Measurements from ENCODE around the gene RHEB.

- no peak for TF ChIP-seq CTCF (IDR thresholded peaks at IDR 0.05; ENCODE audit: poor library complexity)
- no peak for TF ChIP-seq EZH2phosphoT487 (IDR thresholded peaks at IDR 0.05; ENCODE audit: low read depth, severe bottlenecking, unreplicated experiment)
- TF ChIP-seq EZH2 (IDR thresholded peaks at IDR 0.05; ENCODE audit: borderline replicate concordance), result no peak
Observed at GRCh38 chr7:151462306-151462779, 57.4 kb downstream of the RHEB start.

Data from hepatocyte (in vitro differentiated cells).